ENCODE data around the gene CNOT6L.
"Not testable (repeated sequence)": the region's sequence is repeated elsewhere in the genome, so short reads cannot be mapped to it uniquely, and the experiment has no call there.

Gene CNOT6L

DNA sequence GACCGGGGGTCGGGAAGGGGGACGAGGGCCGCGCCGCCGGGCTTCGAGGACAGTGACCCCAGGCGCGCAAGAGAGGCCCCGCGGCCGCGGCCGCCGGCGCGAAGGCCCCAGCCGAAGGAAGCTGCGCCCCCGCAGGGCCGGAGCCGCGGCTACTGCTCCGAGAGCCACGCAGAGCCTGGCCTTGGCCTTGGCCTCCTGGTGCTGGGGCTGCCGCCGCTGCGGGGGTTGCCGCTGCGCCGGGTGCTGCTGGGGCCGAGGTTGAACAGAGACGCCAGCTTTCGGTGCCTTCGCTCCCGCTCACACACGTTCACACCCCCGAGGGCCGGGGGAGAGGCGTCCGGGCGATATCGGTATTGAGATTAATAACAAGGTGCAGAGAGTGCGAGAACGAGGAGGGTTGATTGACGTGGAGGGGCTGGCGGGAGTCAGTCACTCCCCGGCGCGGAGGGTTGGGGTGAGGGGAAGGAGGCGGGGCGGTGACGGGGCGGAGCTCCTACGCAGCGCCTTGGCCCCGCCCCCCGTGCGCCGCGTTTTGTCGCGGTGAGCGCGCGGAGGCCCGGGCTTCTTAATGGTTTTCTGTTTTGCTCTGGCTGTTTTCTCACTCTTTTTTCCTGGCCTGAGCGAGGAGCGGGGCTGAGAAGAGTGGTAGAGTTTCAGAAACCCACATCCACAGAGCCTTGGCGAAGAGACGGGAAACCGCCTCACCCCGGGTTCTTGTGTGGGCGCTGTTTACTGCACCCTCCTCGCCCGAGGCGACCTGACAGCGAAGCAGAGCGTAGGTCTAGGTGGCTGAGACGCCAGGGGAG, 878 bp upstream of the CNOT6L start:
- peak; percentile 68 for DNase-seq

DNA sequence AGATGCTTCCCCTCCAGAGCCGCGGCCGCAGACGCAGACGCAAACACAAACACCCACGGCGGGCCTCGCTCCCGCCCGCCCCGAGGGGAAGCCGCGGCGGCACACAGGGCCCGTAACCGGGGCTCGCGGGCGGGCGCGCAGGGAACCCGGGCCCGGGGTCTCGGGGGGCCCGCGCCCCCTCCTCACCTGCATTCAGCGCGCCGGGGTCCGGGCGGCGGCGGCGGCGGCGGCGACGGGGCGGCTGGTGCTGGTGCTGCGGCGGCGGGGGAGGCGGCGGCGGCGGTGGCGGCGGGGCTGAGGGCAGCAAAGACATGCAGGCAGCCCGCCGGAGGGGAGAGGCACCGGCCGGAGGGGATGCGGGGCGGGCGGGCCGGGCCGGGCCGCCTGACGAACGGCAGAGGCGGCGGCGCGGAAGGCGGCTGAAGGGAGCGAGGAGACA, 255 bp upstream of the CNOT6L start:
- no peak for DNase-seq

- peak; percentile 50 for DNase-seq
These were observed 1.0 kb downstream of the CNOT6L start for GRCh38 chr4:77818073-77818601.

DNA sequence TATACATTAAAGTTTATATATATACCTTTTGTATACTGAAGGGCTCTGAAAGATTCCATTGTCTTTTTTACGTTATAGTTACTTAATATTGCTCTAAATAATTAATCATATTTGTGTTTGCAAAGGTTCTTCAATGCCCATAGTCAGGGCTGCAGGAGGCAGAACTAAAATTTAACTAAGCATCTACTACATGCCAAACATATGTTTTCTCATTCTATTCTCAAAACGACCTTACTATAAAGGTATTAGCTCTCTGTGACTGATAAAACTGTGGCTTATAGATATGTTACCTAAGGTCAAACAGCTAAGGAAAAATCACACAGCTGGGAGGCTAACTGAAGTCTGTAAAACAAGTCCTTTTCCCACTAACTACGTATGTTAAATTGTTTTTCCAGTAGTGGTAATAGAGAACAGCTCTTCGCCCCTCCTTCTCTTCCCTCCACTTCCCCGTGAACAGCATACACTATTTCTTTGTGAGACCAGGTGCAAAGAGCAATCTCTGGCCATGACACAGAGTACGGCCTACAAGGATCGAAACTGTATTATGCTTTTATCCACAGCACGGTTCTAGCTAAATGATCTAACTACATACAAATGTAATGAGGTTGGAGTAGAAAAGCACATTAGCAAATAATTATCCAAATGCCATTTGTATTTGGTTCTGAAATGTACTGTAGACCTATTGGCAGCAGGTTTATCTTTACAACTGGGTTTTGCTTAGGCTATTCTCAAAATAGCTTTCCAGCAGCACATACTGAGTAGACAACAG, 1.7 kb downstream of the CNOT6L start:
- DNase-seq = no peak

DNA sequence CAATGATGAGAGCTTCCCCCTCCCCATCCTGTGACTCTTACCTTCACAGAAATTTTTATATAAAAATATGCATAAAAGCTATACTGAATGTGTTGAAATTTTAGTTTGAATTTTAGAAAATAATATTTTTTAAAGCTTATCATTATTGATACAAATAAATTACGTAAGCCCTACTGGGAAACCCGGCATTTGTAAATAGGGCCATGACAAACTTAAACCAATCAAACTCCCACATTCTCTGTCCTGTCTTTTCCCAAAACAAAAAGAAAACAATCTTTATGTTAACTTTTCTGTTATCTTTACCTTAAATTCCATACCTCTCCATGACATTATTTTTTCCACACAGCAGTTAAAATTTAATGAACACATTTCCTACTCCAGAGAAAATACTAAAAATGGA, 2.6 kb downstream of the CNOT6L start:
- no peak for DNase-seq

DNA sequence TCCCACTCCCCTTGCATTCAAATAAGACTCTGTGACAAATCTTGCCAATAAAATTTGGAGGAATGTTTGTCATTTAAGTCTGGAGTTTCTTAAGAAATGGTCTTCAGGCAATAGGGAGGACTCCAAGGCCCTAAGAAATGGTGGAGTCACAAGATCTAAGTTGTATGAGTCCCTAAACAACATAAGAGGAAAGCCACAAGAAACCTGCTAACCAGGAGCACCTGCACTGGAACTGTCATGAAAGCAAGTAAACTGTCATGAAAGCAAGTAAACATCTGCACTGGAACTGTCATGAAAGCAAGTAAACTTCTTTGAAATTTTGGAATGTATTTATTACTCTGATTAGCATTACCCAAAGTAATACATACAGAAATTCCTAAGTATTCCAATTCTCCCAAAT, 3.5 kb downstream of the CNOT6L start:
- no peak for DNase-seq

DNA sequence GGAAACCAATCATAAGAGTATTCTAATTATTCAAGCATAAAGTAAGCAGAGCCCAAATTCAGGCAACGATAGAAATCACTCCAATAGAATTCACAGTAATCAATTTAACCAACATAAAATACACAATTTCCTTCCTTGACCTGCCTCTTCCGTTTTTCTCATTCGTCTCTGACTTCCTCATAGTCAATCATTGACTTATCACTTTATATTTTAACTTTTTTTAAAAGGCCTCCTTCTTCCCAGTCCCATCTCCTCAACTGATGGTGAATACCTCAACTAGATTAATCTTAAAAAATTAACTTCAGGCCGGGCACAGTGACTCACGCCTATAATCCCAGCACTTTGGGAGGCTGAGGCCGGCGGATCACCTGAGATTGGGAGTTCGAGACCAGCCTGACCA, 13.3 kb downstream of the CNOT6L start:
- no peak for DNase-seq

DNA sequence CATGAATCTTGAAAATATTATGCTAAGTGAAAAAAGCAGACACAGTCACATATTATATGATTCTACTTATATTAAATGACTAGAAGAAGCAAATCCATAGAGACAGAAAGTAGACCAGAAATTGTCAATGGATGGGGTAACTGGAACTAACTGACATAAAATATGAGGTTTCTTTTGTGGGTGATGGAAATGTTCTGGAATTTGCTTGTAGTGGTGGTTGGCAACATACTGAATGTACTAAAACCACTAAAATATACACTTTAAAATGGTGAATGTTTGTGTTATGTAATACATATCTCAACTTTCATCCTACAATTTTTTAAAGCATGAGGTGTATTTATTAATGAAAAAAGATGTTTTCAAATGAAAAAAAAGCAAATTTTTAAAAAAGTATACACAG, 14.7 kb downstream of the CNOT6L start:
- DNase-seq = no peak

DNA sequence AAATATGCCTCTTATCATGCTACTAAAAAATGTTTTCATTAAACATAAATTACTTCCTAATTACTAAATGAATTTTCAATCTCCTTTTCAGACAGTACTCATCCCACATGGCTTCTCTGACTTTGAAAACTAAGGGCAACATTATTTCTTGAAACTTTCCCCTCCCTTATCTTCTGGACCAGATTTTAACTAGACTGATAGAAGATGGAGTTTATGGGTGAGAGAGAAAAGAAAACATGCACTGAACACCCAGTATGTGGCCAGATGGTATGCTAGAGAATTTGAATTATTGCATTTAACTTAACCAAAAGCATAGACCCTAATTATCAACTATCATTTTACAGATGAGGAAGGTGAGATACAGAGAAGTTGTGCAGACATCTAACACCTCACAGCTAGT, 16.8 kb downstream of the CNOT6L start:
- no peak for DNase-seq

- no peak for DNase-seq
These were observed 17.9 kb downstream of the CNOT6L start for GRCh38 chr4:77801260-77801608.

DNA sequence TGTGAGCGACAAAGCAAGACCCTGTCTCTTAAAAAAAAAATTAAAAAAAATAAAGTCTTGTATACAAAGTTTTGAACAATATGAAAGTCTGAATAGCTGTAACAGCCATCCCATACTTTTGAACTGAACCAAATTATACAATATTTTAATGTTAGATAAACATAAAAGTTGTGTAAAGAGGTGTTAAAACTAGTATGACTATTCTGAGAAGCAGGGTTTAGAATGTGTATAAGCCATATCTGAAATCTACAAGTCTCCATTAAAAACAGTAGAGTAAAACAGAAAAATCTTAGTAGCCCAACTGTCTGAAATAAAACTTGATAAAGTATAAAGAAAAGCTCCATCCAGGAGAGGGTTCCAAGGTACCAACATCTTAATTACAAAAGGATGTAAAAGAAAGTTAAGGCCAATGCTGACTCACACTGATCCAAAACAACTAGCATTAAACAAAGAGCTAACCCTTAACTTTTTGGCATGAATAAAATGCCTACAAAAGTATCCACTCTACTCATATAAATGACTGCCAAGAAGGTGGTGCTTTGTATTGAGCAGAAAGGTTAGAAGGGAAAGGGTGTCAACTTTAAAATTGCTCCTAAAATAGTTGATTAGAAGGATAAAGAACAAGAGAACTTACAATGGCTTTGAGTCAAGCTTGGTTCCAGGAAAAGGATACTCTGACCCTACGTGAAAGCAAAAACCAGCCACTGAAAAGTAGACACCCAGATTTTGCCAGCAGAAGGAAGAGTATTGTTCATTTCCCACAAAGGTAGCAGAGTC, 18.5 kb downstream of the CNOT6L start:
- no peak for DNase-seq

DNA sequence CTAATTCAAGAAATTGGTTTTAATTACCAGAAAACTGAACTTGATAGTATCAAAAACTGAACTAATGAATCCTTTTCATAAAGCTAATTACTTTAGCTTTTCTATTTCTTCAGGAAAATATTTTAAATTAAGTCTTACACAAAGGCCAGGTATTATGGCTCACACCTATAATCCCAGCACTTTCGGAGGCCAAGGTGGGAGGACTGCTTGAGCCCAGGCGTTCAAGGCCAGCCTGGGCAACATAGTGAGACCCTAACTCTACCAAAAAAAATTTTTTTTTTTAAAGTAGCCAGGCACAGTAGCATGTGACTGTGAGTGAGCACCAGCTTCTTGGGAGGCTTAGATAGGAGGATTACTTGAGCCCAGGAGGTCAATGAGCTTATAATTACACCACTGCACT, 19.1 kb downstream of the CNOT6L start:
- no peak for DNase-seq

DNA sequence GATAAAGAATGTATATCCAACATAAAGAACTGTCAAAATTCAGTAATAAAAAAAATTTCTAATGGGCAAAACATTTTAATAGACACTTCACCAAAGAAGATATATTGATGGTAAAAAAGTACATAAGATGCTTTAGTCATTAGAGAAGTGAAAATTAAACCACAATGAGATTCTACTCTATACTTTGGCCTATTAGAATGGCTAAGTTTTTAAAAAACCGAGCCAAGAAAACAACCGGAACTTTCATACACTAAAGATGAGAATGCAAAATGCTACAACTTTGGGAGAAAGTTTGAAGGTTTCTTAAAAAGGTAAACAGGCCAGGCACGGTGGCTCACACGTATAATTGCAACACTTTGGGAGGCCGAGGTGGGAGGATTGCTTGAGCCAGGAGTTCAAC, 20.8 kb downstream of the CNOT6L start:
- DNase-seq = no peak

DNA sequence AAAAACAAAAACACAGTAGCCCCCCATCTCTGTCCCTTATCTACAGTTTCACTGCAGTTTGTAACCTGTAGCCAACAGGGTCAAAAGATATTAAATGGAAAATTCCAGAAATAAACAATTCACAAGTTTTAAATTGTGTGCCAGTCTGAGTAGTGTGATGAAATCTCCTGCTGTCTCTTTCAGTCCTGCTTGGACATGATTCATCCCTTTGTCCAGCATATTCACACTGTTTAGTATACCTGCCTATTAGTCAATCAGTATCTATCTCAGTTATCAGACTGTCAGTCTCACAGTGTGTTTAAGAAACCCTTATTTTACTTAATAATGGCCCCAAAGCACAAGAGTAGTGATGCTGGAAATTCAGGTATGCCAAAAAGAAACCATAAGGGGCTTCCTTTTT, 21.9 kb downstream of the CNOT6L start:
- no peak for DNase-seq

DNA sequence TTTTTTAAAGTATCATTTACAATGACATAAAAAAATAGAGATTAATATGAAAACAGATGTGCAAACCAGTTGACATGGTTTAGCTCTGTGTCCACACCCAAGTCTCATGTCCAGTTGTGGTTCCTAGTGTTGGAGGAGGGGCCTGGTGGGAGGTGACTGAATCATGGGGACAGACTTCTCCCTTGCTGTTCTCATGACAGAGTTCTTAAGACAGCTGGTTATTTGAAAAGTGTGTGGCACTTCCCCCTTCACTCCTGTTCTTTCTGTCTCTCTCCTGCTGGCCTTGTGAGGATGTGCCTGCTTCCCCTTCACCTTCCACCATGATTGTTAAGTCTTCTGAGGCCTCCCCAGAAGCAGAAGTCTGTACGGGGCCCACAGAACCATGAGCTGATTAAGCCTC, 23.8 kb downstream of the CNOT6L start:
- DNase-seq = no peak

GRCh38 chr4:77790146-77790545, 29.0 kb downstream of the CNOT6L start:
- no peak for DNase-seq

- DNase-seq = no peak
These were observed 30.2 kb downstream of the CNOT6L start for GRCh38 chr4:77788990-77789389.

DNA sequence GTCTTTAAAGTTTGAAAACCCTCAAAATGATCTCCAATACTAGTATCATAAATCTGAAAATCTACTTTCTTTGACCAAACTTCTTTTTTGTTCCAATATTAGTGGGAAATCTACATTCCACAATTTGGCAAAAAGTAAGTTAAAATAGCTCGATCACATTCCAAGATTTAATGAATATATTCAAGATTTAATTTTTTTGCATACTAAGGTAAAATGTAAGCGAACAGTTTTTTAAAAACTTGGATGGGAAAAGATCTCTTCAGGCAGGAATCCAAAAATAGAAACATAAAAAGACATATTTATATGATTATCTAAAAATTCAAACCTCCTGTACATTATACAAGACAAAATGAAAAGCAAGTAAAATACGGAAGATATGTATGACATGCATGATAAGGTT, 31.2 kb downstream of the CNOT6L start:
- no peak for DNase-seq

DNA sequence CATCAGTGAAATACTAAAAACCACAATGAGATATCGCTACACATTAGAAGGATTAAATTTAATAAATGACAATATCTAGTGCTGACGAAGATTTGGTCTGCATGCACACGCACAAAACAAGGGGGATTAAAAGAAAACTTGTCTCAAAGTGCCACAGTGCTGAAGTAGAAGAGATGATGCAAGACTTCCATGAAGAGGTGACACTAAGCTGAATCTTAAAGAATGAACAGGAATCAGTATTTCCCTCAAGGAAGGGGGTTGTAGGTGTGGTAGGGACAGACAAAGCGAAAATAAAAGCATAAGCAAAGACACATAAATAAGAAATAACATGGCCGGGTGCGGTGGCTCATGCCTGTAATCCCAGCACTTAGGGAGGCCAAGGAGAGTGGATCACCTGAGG, 33.5 kb downstream of the CNOT6L start:
- DNase-seq = no peak

DNA sequence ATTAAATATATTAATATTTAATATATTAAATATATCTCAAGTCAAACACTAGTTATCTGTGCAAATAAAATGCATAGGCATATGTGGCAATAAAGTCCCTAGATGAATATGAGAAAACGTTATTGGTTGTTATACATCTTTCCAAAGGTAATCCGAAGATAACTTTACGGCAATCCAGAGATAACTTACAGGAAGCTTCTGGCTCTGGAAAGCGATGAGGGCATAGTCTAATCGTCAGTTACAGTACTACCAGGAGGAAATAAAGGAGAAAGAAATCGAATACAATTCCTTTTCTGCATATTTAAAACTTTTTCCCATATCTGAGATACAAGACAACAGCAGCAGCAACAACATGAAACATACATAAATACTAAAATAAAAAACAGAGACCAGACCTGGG, 35.3 kb downstream of the CNOT6L start:
- DNase-seq = no peak

- DNase-seq = no peak
These were observed 36.9 kb downstream of the CNOT6L start for GRCh38 chr4:77782102-77782835.

DNA sequence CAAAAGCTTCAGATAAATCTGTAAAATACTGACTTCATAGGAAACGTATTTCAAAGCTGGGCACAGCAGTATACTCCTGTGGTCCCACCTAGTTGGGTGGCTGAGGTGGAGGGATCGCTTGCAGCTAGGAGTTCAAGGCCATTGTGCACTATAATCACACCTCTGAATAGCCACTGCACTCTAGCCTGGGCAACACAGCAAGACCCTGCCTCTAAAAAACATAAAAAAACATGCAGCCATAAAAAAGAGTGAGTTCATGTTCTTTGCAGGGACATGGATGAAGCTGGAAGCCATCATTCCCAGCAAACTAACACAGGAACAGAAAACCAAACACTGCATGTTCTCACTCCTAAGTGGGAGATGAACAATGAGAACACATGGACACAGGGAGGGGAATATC, 38.4 kb downstream of the CNOT6L start:
- DNase-seq = not testable (repeated sequence)

All from NCI-H1105 (cell line).